ENCODE data around the gene FMR1. TPM values are rescaled to one million over a fixed set of nuclear protein-coding genes. Genes with fewer than 3 reads are reported as not detected.

Gene FMR1
- total and polyA plus RNA-seq, 2 donors, result 27.1 to 46.9 TPM

DNA sequence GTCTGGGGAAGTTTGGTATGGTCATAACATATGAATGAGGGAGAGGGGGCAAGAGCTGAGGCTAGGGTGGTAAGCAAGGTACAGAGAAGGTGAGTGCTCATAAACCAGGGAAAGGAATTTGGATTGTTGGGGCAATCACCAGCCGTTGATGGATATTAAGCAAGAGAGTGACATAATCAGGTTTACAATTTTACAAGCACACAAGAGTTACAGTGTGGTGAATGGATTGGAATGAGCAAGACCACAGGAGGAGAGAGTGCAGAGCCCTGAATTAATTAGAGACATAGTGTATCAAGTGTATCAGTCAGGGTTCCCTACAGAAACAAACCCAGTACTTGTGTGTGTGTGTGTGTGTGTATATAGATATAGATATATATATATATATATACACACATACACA is 50.8 kb downstream of the FMR1 start:
- 91% methylated on average over 1 of the region's 1 CpG for WGBS
- no peaks in the 10 kb centered on the region for H3K4me1 ChIP-seq (ENCODE audit: control insufficient read depth in 2 of 2, insufficient read depth in 2 of 2, low read length in 2 of 2)
- H3K4me3 ChIP-seq (ENCODE audit: low read length in 2 of 2), result no peak overlapping the region
- no peaks in the 10 kb centered on the region for H3K9me3 ChIP-seq (ENCODE audit: control insufficient read depth in 2 of 2, insufficient read depth in 1 of 2, low read length in 1 of 2)
- H3K36me3 ChIP-seq (ENCODE audit: control insufficient read depth in 2 of 2, insufficient read depth in 2 of 2, low read length in 1 of 2), result no peaks in the 10 kb centered on the region
- DNase-seq (ENCODE audit: low read depth in 6 of 9, low spot score in 9 of 9), result no peak
- H3K27me3 ChIP-seq (ENCODE audit: control insufficient read depth in 2 of 2, insufficient read depth in 1 of 2, low read length in 1 of 2), result no peaks in the 10 kb centered on the region
- H3K27ac ChIP-seq (ENCODE audit: low read depth in 1 of 2, low read length in 1 of 2), result no peak overlapping the region

DNA sequence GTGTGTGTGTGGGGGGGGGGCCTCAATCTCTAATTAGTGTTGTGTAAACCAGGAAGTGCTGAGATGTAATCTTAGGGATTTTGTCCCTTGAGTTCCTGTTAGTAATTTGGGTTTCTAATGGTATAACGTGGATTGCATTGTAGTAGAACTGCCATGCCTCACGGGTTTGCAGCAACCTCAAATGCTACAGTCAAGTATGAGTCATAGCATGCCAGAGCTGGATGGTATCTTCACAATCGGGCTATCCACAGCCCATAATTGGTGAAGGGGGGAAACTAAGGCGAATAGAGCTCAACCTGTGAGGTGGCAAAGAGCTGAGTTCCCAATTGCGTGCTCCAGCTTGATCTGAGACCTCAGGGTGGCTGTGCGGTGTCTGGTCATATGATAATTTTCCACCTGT is 67.2 kb downstream of the FMR1 start:
- no peaks in the 10 kb centered on the region for H3K27me3 ChIP-seq (ENCODE audit: control insufficient read depth in 2 of 2, insufficient read depth in 1 of 2, low read length in 1 of 2)
- WGBS, result 89% methylated on average over 6 of the region's 6 CpGs
- no peaks in the 10 kb centered on the region for H3K36me3 ChIP-seq (ENCODE audit: control insufficient read depth in 2 of 2, insufficient read depth in 2 of 2, low read length in 1 of 2)
- DNase-seq (ENCODE audit: low read depth in 6 of 9, low spot score in 9 of 9), result no peak
- H3K4me1 ChIP-seq (ENCODE audit: control insufficient read depth in 2 of 2, insufficient read depth in 2 of 2, low read length in 2 of 2), result no peaks in the 10 kb centered on the region
- H3K27ac ChIP-seq (ENCODE audit: low read depth in 1 of 2, low read length in 1 of 2), result no peak overlapping the region
- H3K4me3 ChIP-seq (ENCODE audit: low read length in 2 of 2), result no peak overlapping the region
- H3K9me3 ChIP-seq (ENCODE audit: control insufficient read depth in 2 of 2, insufficient read depth in 1 of 2, low read length in 1 of 2), result no peaks in the 10 kb centered on the region

DNA sequence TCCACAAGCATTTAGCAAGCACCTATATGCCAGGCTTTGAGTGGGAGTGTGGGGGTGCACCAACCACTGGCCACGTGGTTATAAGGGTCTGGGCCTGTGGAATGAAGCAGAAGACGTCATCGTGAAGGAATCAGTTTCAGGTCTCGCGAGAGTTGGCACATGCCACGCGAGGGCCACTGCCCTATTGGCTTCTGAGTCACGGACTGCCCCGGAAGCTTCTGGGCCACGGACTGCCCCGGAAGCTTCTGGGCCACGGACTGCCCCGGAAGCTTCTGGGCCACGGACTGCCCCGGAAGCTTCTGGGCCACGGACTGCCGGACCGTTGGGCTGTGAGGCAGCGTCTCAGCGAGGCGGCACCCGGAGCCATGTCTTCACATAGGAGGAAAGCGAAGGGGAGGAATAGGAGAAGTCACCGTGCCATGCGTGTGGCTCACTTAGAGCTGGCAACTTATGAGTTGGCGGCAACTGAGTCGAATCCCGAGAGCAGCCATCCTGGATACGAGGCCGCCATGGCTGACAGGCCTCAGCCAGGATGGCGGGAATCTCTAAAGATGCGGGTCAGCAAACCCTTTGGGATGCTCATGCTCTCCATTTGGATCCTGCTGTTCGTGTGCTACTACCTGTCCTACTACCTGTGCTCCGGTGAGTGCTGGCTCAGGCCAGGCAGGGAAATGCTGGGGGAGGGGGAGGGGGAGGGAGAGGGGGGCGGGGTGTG is 69.5 kb downstream of the FMR1 start, which contains the start of gene FMR1NB:
TSS of gene FMR1NB (plus strand) at position 300 of the 715 bp plus-strand sequence. CDS start at position 366, 66 bp downstream.
- no peaks in the 10 kb centered on the region for H3K27me3 ChIP-seq (ENCODE audit: control insufficient read depth in 2 of 2, insufficient read depth in 1 of 2, low read length in 1 of 2)
- no peaks in the 10 kb centered on the region for H3K4me1 ChIP-seq (ENCODE audit: control insufficient read depth in 2 of 2, insufficient read depth in 2 of 2, low read length in 2 of 2)
- 98% methylated on average over 35 of the region's 35 CpGs for WGBS
- H3K36me3 ChIP-seq (ENCODE audit: control insufficient read depth in 2 of 2, insufficient read depth in 2 of 2, low read length in 1 of 2), result no peaks in the 10 kb centered on the region
- H3K9me3 ChIP-seq (ENCODE audit: control insufficient read depth in 2 of 2, insufficient read depth in 1 of 2, low read length in 1 of 2), result no peaks in the 10 kb centered on the region
- no peak within 1 kb of the TSS for H3K27ac ChIP-seq (ENCODE audit: low read depth in 1 of 2, low read length in 1 of 2)
- no peak within 1 kb of the TSS for H3K4me3 ChIP-seq (ENCODE audit: low read length in 2 of 2)
- no peak for DNase-seq (ENCODE audit: low read depth in 6 of 9, low spot score in 9 of 9)

Other genes with a start within 250 kb of the FMR1 start
- 0.05 TPM for gene FMR1NB, start 69.4 kb downstream of the FMR1 start, total RNA-seq
- gene FMR1NB, start 69.4 kb downstream of the FMR1 start, polyA plus RNA-seq, result 0.09 TPM

Measured in thymus (tissue), 11 donors.